ENCODE measurements around the gene LSM11.
A peak's percentile ranks its signal among the peaks of the same experiment; 100 is the strongest.

LSM11 gene

DNA sequence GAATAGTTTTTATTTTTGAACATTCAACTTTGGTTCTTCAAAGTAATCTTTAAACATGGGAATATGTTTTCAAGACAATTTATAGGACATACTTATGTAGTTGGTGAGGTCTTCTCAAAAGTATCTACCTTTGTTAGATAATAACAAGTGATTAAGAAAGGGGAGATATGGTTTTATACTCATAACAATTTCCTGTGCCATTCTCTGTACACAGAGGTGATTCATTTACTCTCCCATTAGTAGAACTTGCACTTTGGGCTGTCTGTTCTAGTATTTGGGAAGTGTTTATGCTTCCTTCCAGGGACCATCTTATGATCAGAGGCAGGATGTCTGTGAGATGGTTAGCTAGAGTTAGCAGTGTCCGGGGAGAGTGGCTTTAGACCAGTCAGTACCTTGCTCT, 15.2 kb downstream of the LSM11 start:
- H3K4me3 ChIP-seq (replicated peaks; ENCODE audit: low read depth, low read length): no peak overlapping the region
- TF ChIP-seq, protein P1, sequence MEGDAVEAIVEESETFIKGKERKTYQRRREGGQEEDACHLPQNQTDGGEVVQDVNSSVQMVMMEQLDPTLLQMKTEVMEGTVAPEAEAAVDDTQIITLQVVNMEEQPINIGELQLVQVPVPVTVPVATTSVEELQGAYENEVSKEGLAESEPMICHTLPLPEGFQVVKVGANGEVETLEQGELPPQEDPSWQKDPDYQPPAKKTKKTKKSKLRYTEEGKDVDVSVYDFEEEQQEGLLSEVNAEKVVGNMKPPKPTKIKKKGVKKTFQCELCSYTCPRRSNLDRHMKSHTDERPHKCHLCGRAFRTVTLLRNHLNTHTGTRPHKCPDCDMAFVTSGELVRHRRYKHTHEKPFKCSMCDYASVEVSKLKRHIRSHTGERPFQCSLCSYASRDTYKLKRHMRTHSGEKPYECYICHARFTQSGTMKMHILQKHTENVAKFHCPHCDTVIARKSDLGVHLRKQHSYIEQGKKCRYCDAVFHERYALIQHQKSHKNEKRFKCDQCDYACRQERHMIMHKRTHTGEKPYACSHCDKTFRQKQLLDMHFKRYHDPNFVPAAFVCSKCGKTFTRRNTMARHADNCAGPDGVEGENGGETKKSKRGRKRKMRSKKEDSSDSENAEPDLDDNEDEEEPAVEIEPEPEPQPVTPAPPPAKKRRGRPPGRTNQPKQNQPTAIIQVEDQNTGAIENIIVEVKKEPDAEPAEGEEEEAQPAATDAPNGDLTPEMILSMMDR (IDR thresholded peaks at IDR 0.05; ENCODE audit: low read length, missing control alignments): no peak
- DNase-seq (ENCODE audit: low read depth): no peak

DNA sequence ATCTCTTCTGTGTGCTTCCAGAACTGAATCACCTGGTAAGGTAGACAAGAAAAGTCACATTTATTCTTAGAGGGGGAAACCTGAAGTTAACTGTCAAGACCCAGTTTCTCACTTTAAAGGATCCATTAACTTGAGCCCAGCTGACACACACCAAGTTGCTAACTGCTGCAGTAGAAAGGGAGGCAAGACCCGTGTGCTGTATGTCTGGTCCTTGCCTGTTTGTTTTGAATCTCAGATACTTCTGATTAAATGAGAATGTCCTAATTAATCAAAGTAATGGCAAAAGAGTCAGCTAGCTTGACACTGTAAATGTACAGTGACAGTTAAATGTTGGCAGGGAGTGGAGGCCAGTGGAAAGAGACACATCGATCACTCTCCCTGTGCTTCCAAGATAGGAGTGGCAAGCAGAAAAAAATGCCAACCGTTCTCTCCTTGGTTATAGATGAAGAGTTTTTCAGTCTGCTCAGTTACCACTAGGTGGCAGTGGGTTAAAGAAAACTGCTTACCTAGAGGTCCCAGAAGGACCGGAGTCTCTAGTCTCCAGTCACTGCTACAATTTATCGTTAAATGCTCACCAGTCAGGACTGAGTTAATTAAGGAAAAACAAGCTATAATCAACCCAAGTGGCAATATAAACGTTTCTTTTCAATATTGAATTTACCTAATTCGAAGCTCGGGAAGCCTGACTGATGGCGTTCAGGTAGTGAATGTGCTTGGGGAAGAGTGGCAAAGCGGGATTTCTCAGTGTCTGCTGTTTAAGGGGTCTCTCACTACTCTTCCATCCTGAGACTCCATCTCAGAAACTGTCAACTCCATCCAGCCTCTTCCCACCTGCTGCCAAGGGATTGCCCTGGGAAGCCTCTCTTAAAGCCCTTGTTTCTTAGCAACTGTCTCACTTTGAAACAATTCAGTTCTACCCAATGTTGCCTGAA, 18.4 kb downstream of the LSM11 start:
- no peak overlapping the region for H3K4me3 ChIP-seq (replicated peaks; ENCODE audit: low read depth, low read length)
- DNase-seq (ENCODE audit: low read depth): peak; percentile 83
- TF ChIP-seq, protein P1 (IDR thresholded peaks at IDR 0.05; ENCODE audit: low read length, missing control alignments): peak; percentile 83

DNA sequence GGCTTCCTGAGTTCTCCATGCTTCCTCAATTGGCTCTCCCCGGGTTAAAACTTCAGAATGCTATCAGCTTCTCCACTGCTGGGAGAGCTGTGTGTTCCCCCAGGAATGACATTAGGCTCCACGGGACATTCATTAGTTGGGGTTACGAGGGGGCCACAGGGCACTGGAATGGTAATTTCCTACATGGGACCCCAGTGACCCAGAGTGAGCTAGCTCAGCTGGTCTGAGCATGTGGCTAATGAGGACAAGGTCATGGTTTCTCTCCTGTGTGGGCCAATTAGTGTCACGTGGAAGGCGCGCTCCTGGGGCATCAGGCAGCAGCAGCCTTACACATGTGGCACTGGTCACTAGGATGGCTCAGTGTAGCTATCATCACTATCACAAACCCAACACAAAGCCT, 21.0 kb downstream of the LSM11 start:
- DNase-seq (ENCODE audit: low read depth): no peak
- no peak overlapping the region for H3K4me3 ChIP-seq (replicated peaks; ENCODE audit: low read depth, low read length)
- TF ChIP-seq, protein P1 (IDR thresholded peaks at IDR 0.05; ENCODE audit: low read length, missing control alignments): no peak

DNA sequence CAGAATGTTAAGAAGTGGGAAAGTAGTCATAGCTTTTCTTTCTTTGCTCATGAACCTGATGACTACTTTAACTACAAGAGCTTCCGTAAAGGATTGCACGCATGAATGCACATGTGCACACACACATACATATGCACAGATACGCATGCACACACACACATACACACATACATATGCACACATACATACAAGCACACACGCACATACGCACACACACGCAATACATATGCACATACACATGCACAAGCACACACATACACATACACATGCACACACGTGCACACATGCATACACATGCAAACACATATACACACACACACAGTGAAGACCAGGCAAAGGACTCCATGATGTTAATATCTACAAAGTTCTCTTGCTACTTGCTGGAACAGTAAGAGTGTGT, 22.9 kb downstream of the LSM11 start:
- no peak for DNase-seq (ENCODE audit: low read depth)
- no peak overlapping the region for H3K4me3 ChIP-seq (replicated peaks; ENCODE audit: low read depth, low read length)
- TF ChIP-seq, protein P1 (IDR thresholded peaks at IDR 0.05; ENCODE audit: low read length, missing control alignments): no peak

DNA sequence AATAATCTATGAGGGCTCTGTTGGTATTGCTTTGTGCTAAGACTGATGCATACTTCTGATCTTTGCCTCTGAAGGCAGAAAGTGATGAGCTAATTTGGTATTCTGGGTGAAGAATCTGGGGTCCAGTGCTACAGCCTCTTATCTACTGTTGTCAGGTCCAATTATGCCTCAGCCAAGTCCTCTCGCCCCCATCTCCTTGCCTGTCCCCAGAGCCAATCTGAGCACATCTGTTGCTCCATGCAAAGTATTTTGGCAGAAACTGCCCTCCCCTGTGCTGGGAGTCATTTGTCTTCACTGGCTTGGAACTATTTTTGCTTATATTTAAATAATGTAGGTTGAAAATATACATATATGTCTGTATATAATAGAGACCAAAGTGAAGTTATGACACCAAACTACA, 23.4 kb downstream of the LSM11 start:
- DNase-seq (ENCODE audit: low read depth): no peak
- H3K4me3 ChIP-seq (replicated peaks; ENCODE audit: low read depth, low read length): no peak overlapping the region
- TF ChIP-seq, protein P1 (IDR thresholded peaks at IDR 0.05; ENCODE audit: low read length, missing control alignments): no peak

DNA sequence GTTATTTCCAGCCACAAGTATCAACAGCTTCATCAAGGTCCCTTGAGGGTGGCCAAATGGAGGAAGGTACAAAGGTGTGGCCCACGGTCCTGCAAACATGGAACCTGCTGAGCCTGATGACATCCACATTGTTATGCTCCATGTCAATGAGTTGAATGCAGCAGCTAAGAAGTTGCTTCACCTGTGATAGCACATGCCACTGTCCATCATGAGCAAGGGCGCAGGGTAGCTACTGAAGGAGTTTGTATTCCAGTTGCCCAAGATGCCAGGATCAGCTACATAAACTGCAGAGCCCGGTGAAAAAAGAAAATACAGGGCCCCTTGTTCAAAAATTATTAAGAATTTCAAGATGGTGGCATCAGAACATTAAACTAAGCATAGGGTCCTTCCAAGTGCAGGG, 24.2 kb downstream of the LSM11 start:
- no peak for DNase-seq (ENCODE audit: low read depth)
- no peak overlapping the region for H3K4me3 ChIP-seq (replicated peaks; ENCODE audit: low read depth, low read length)
- TF ChIP-seq, protein P1 (IDR thresholded peaks at IDR 0.05; ENCODE audit: low read length, missing control alignments): no peak

DNA sequence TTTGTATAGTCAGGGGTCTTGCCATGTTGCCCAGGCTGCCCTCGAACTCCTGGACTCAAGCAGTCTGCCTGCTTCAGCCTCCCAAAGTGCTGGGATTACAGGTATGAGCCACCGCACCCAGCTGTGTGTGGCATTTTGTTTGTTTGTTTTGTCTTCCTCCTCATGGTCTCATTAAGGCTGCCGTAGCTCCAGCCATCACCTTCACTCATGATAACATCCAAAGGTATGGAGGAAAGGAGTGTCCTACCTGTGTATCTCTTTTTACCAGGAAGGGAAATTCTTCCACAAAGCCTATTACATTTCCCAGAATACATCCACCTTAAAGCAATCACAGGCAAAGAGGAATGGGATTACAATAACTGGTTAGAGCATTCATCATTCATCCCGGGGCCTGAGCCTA, 27.2 kb downstream of the LSM11 start:
- TF ChIP-seq, protein P1 (IDR thresholded peaks at IDR 0.05; ENCODE audit: low read length, missing control alignments): no peak
- H3K4me3 ChIP-seq (replicated peaks; ENCODE audit: low read depth, low read length): no peak overlapping the region
- no peak for DNase-seq (ENCODE audit: low read depth)

Measured in fibroblast of pulmonary artery (primary cell).